IMR-90 (cell line): Measurements from ENCODE around the gene SH3BGRL. TPM values are rescaled to one million over a fixed set of nuclear protein-coding genes. Genes with fewer than 3 reads are reported as not detected.

Experiments
- ATAC-seq: fragments of 200-7000 bp; cut with Tn5 transposase; 2 replicates; pipeline ENCODE4 v1.9.1; 2020; ENCODE audit warnings: low read depth, mild to moderate bottlenecking, moderate library complexity
- BruUV-seq: library from RNA; stranded (reverse); fragments of 400-500 nt; replicated peaks from 2 replicates; lab custom pipeline; 2021; lab: Mats Ljungman, UMichigan
- CTCF ChIA-PET: fragments of 300-600 bp; formaldehyde crosslinking; extraction: SDS; loops from one replicate; lab custom pipeline; 2021; ENCODE audit warnings: antibody characterized with exemption; lab: Yijun Ruan, JAX
- POLR2A ChIA-PET: fragments of 300-600 bp; sonication (Branson Sonifier 250); formaldehyde crosslinking; loops from one replicate; lab custom pipeline; 2022; ENCODE audit warnings: antibody characterized with exemption; ENCODE audit not compliant: unreplicated experiment; lab: Charles Lee
- DNase-seq: peaks from one replicate; pipeline ENCODE4 v3.0.0; 2013
- H2AFZ ChIP-seq: replicated peaks from 2 replicates; pipeline ENCODE3; 2013; ENCODE audit warnings: low read length, mild to moderate bottlenecking; ENCODE audit not compliant: poor library complexity
- H2AK5ac ChIP-seq: 2 replicates; pipeline ENCODE4 v1.6.1; 2013; ENCODE audit warnings: low read depth, low read length, inconsistent platforms
- H2AK9ac ChIP-seq: replicated peaks from 2 replicates; pipeline ENCODE3; 2013; ENCODE audit warnings: mild to moderate bottlenecking, low read depth, low read length, moderate library complexity; ENCODE audit not compliant: poor library complexity
- H2BK120ac ChIP-seq: 2 replicates; pipeline ENCODE4 v1.6.1; 2013; ENCODE audit warnings: low read depth, low read length, inconsistent platforms
- H2BK15ac ChIP-seq: 3 replicates; pipeline ENCODE4 v1.6.1; 2013; ENCODE audit warnings: low read depth, low read length, inconsistent platforms
- H2BK20ac ChIP-seq: 2 replicates; pipeline ENCODE4 v1.6.1; 2013; ENCODE audit warnings: low read depth, mild to moderate bottlenecking, inconsistent platforms, low read length, moderate library complexity
- H2BK5ac ChIP-seq: 2 replicates; pipeline ENCODE4 v1.6.1; 2013; ENCODE audit warnings: mild to moderate bottlenecking, low read depth, low read length, inconsistent platforms; ENCODE audit not compliant: poor library complexity, severe bottlenecking
- H3K14ac ChIP-seq: replicated peaks from 2 replicates; pipeline ENCODE4 v1.6.1; 2013; ENCODE audit warnings: low read depth, low read length, inconsistent platforms
- H3K18ac ChIP-seq: 2 replicates; pipeline ENCODE4 v1.6.1; 2013; ENCODE audit warnings: low read depth, low read length, control low read depth
- H3K23ac ChIP-seq: 2 replicates; pipeline ENCODE4 v1.6.1; 2013; ENCODE audit warnings: low read depth, low read length, inconsistent platforms
- H3K27ac ChIP-seq: 2 replicates; pipeline ENCODE4 v1.5.1; 2013; ENCODE audit warnings: mild to moderate bottlenecking, control low read depth, low read length; ENCODE audit not compliant: insufficient read depth
- H3K27me3 ChIP-seq: 2 replicates; pipeline ENCODE4 v1.6.1; 2013; ENCODE audit warnings: low read length; ENCODE audit not compliant: control insufficient read depth, insufficient read depth
- H3K36me3 ChIP-seq: 2 replicates; pipeline ENCODE4 v1.6.1; 2013; ENCODE audit warnings: low read length, mixed read lengths; ENCODE audit not compliant: control insufficient read depth, insufficient read depth
- H3K4ac ChIP-seq: 2 replicates; pipeline ENCODE4 v1.6.1; 2013; ENCODE audit warnings: low read depth, low read length, inconsistent platforms
- H3K4me1 ChIP-seq: 2 replicates; pipeline ENCODE4 v1.6.1; 2013; ENCODE audit warnings: low read length, mixed read lengths; ENCODE audit not compliant: control insufficient read depth, insufficient read depth
- H3K4me2 ChIP-seq: 2 replicates; pipeline ENCODE4 v1.6.1; 2013; ENCODE audit warnings: low read depth, mild to moderate bottlenecking, control low read depth, low read length, moderate library complexity
- H3K4me3 ChIP-seq: 2 replicates; pipeline ENCODE4 v1.5.1; 2013; ENCODE audit warnings: low read depth, mild to moderate bottlenecking, control low read depth, low read length, moderate library complexity; ENCODE audit not compliant: insufficient read depth
- H3K56ac ChIP-seq: 2 replicates; pipeline ENCODE4 v1.6.1; 2013; ENCODE audit warnings: low read length, inconsistent platforms; ENCODE audit not compliant: insufficient read depth; ENCODE audit errors: extremely low read depth
- H3K79me1 ChIP-seq, 2 experiments: 2 replicates each; pipeline ENCODE4 v1.6.1; 2013; ENCODE audit warnings: low read length in 2 of 2, inconsistent platforms in 1 of 2, low read depth in 1 of 2
- H3K9ac ChIP-seq: 2 replicates; pipeline ENCODE4 v1.6.1; 2013; ENCODE audit warnings: low read depth, low read length, control low read depth
- H3K9me1 ChIP-seq: 2 replicates; pipeline ENCODE4 v1.6.1; 2013; ENCODE audit warnings: low read length, inconsistent platforms; ENCODE audit not compliant: insufficient read depth
- H3K9me3 ChIP-seq: 2 replicates; pipeline ENCODE4 v1.6.1; 2013; ENCODE audit warnings: low read length; ENCODE audit not compliant: control insufficient read depth, insufficient read depth
- H4K20me1 ChIP-seq: 2 replicates; pipeline ENCODE4 v1.6.1; 2013; ENCODE audit warnings: low read length, inconsistent platforms; ENCODE audit not compliant: insufficient read depth
- H4K5ac ChIP-seq: 2 replicates; pipeline ENCODE4 v1.6.1; 2013; ENCODE audit warnings: mild to moderate bottlenecking, low read depth, low read length, control low read depth
- H4K8ac ChIP-seq, 2 experiments: 2 replicates each; pipeline ENCODE4 v1.6.1; 2013; ENCODE audit warnings: low read depth in 2 of 2, low read length in 2 of 2, control low read depth in 1 of 2, inconsistent platforms in 1 of 2
- H4K91ac ChIP-seq: 2 replicates; pipeline ENCODE4 v1.6.1; 2013; ENCODE audit warnings: low read depth, low read length, inconsistent platforms; ENCODE audit not compliant: insufficient read depth
- CEBPB ChIP-seq: IDR thresholded peaks from 2 replicates; pipeline ENCODE4 v1.6.1; 2012; ENCODE audit warnings: low read depth, low read length, improper control_type of control experiment
- CHD1 ChIP-seq: IDR thresholded peaks from 2 replicates; pipeline ENCODE4 v1.6.1; 2012; ENCODE audit warnings: low read depth, low read length, improper control_type of control experiment
- ELK1 ChIP-seq: fragments of 150-350 bp; IDR thresholded peaks from 2 replicates; pipeline ENCODE4 v1.6.1; 2016; ENCODE audit warnings: low read depth, mild to moderate bottlenecking, low read length, moderate library complexity, borderline replicate concordance
- MAZ ChIP-seq: IDR thresholded peaks from 2 replicates; pipeline ENCODE4 v1.6.1; 2012; ENCODE audit warnings: low read depth, mild to moderate bottlenecking, low read length, improper control_type of control experiment, moderate library complexity, borderline replicate concordance
- NFE2L2 ChIP-seq: fragments of 150-350 bp; IDR thresholded peaks from 2 replicates; pipeline ENCODE4 v1.6.1; 2016; ENCODE audit warnings: low read depth, mild to moderate bottlenecking, low read length
- POLR2A ChIP-seq: IDR thresholded peaks from 2 replicates; pipeline ENCODE4 v1.6.1; 2012; ENCODE audit warnings: mild to moderate bottlenecking, low read depth, low read length
- RAD21 ChIP-seq: IDR thresholded peaks from 2 replicates; pipeline ENCODE4 v1.6.1; 2012; ENCODE audit warnings: low read length, improper control_type of control experiment
- RCOR1 ChIP-seq: IDR thresholded peaks from 2 replicates; pipeline ENCODE4 v1.6.1; 2012; ENCODE audit warnings: mild to moderate bottlenecking, low read length, improper control_type of control experiment; ENCODE audit not compliant: insufficient replicate concordance
- USF2 ChIP-seq: fragments of 150-350 bp; IDR thresholded peaks from 2 replicates; pipeline ENCODE4 v1.6.1; 2017; ENCODE audit warnings: mild to moderate bottlenecking, antibody characterized with exemption, low read length, low read depth
- WGBS, 2 experiments: methylation state at CpG; one replicate each; pipeline versions ENCODE4 v1.1.5 to v1.1.7; 2013; ENCODE audit warnings: missing lambda C conversion rate in 2 of 2; ENCODE audit not compliant: insufficient read length in 1 of 2; ENCODE audit errors: extremely low coverage in 2 of 2; 5-methylcytosine and 5-hydroxymethylcytosine counted together
- dilution Hi-C: fragments of 300-500 bp; cut with HindIII; formaldehyde crosslinking; loops from one replicate; pipeline ENCODE4 v1.14.3; 2018; ENCODE audit warnings: low sequenced_read_pairs; ENCODE audit not compliant: unreplicated experiment
- in situ Hi-C: fragments of 300-500 bp; cut with MboI; formaldehyde crosslinking; loops from 3 replicates; pipeline ENCODE4 v1.14.3; 2019; ENCODE audit warnings: low sequenced_read_pairs, inconsistent platforms, mixed read lengths
- intact Hi-C: fragments of 100-400 bp; cut with micrococcal nuclease; formaldehyde crosslinking; loops from 2 replicates; pipeline ENCODE4 v1.10.0; 2022
- polyA plus RNA-seq, 3 experiments: library from polyadenylated mRNA; depleted of rRNA; stranded (reverse); fragments of >200 nt; gene quantifications; 2 replicates each; pipeline ENCODE4 v1.2.3, GENCODE V29; 2012; ENCODE audit warnings: low replicate concordance in 1 of 3
- total RNA-seq: library from RNA; depleted of rRNA; stranded (reverse); fragments of >200 nt; gene quantifications from 2 replicates; pipeline ENCODE4 v1.2.3, GENCODE V29; 2012
- TF ChIP-seq, protein P1 (sequence below): conservative IDR thresholded peaks from 2 replicates; pipeline ENCODE4 v1.5.1; 2012; ENCODE audit warnings: mild to moderate bottlenecking, low read depth, low read length, improper control_type of control experiment

Gene SH3BGRL
- total and polyA plus RNA-seq, 2 of the 4 experiments (the other 2 are of a cell fraction), result 50.7 to 110 TPM

- Histone ChIP-seq H2BK5ac (peak overlapping the region; percentile 62), H2BK15ac (no peak overlapping the region), H3K4ac (no peak overlapping the region), H3K18ac (no peak overlapping the region), H3K9me1 (no peaks in the 10 kb centered on the region; the same call in 1 of the 2 replicates), H4K8ac (peak overlapping the region in 1 of 2 experiments; percentile 12; a peak in 1 of 4 replicates), H3K4me2 (no peak overlapping the region), H2AFZ (no peak overlapping the region), H3K27ac (no peak overlapping the region), H4K5ac (no peak overlapping the region), H3K56ac (no peak overlapping the region), H3K4me3 (no peak overlapping the region), H2BK20ac (no peak overlapping the region), H3K4me1 (0 out of 2 replicates have a peak, but pooled peaks cover 2% of the 10 kb centered on the region), H3K14ac (no peak overlapping the region), H3K27me3 (no peaks in the 10 kb centered on the region), H4K91ac (no peak overlapping the region), H3K9me3 (no peaks in the 10 kb centered on the region), H3K36me3 (no peaks in the 10 kb centered on the region), H3K23ac (no peak overlapping the region), H3K79me1 (peaks cover 4 to 15% of the 10 kb centered on the region in 2 experiments; a peak in 3 of 4 replicates), H3K9ac (no peak overlapping the region), H2AK5ac (no peak overlapping the region), H2AK9ac (no peak overlapping the region), H4K20me1 (no peaks in the 10 kb centered on the region), H2BK120ac (peak overlapping the region; percentile 44; the same call in 1 of the 2 replicates)
- CTCF ChIA-PET, result no interaction called here
- WGBS, 2 experiments, result no CpG with 5 or more reads among the region's 2 CpGs
- ATAC-seq, result peak; percentile 30; the same call in 1 of the 2 replicates
- TF ChIP-seq MAZ (no peak), RCOR1 (no peak), ELK1 (no peak), RAD21 (no peak), NFE2L2 (no peak), POLR2A (no peak), CEBPB (no peak), USF2 (no peak), CHD1 (no peak)
- TF ChIP-seq, protein P1, sequence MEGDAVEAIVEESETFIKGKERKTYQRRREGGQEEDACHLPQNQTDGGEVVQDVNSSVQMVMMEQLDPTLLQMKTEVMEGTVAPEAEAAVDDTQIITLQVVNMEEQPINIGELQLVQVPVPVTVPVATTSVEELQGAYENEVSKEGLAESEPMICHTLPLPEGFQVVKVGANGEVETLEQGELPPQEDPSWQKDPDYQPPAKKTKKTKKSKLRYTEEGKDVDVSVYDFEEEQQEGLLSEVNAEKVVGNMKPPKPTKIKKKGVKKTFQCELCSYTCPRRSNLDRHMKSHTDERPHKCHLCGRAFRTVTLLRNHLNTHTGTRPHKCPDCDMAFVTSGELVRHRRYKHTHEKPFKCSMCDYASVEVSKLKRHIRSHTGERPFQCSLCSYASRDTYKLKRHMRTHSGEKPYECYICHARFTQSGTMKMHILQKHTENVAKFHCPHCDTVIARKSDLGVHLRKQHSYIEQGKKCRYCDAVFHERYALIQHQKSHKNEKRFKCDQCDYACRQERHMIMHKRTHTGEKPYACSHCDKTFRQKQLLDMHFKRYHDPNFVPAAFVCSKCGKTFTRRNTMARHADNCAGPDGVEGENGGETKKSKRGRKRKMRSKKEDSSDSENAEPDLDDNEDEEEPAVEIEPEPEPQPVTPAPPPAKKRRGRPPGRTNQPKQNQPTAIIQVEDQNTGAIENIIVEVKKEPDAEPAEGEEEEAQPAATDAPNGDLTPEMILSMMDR, result no peak
- BruUV-seq, result no TSS peak
- peak; percentile 49 for DNase-seq
- dilution Hi-C loops (no loop called here), in situ Hi-C loops (no loop called here), intact Hi-C loops (no loop called here)
- POLR2A ChIA-PET, result no interaction called here
Observed at GRCh38 chrX:81261576-81261975, 59.7 kb downstream of the SH3BGRL start.
